ENCODE measurements around the gene ADAMTS6.

The ADAMTS6 gene

GRCh38 chr5:65290677-65291076, 191.0 kb downstream of the ADAMTS6 start:
- H3K4me3 ChIP-seq (ENCODE audit: control insufficient read depth, low read depth, low read length), result no peak overlapping the region
- peak; percentile 16 for DNase-seq (ENCODE audit: low read depth)
- no peak for TF ChIP-seq CTCF (conservative IDR thresholded peaks at IDR 0.05; ENCODE audit: control insufficient read depth, insufficient read depth, low read depth, low read length)

GRCh38 chr5:65288657-65289056, 193.1 kb downstream of the ADAMTS6 start:
- no peak for DNase-seq (ENCODE audit: low read depth)
- H3K4me3 ChIP-seq (ENCODE audit: control insufficient read depth, low read depth, low read length), result no peak overlapping the region
- no peak for TF ChIP-seq CTCF (conservative IDR thresholded peaks at IDR 0.05; ENCODE audit: control insufficient read depth, insufficient read depth, low read depth, low read length)

GRCh38 chr5:65279603-65280002, 202.1 kb downstream of the ADAMTS6 start:
- no peak for DNase-seq (ENCODE audit: low read depth)
- no peak overlapping the region for H3K4me3 ChIP-seq (ENCODE audit: control insufficient read depth, low read depth, low read length)
- no peak for TF ChIP-seq CTCF (conservative IDR thresholded peaks at IDR 0.05; ENCODE audit: control insufficient read depth, insufficient read depth, low read depth, low read length)

- TF ChIP-seq CTCF (conservative IDR thresholded peaks at IDR 0.05; ENCODE audit: control insufficient read depth, insufficient read depth, low read depth, low read length), result no peak
- DNase-seq (ENCODE audit: low read depth), result no peak
- no peak overlapping the region for H3K4me3 ChIP-seq (ENCODE audit: control insufficient read depth, low read depth, low read length)
Observed at GRCh38 chr5:65276178-65276890, 205.4 kb downstream of the ADAMTS6 start.

- no peak for TF ChIP-seq CTCF (conservative IDR thresholded peaks at IDR 0.05; ENCODE audit: control insufficient read depth, insufficient read depth, low read depth, low read length)
- DNase-seq (ENCODE audit: low read depth), result no peak
- H3K4me3 ChIP-seq (ENCODE audit: control insufficient read depth, low read depth, low read length), result no peak overlapping the region
Observed at GRCh38 chr5:65271906-65272305, 209.8 kb downstream of the ADAMTS6 start.

GRCh38 chr5:65268525-65268924, 213.2 kb downstream of the ADAMTS6 start:
- TF ChIP-seq CTCF (conservative IDR thresholded peaks at IDR 0.05; ENCODE audit: control insufficient read depth, insufficient read depth, low read depth, low read length), result no peak

More at GRCh38 chr5:65268525-65268924, 213.2 kb downstream of the ADAMTS6 start:
- no peak overlapping the region for H3K4me3 ChIP-seq (ENCODE audit: control insufficient read depth, low read depth, low read length)
- DNase-seq (ENCODE audit: low read depth), result peak; percentile 43
